Lower lobe of right lung (tissue), 2 donors: ENCODE measurements around the gene UAP1L1. TPM values are rescaled to one million over a fixed set of nuclear protein-coding genes. Genes with fewer than 3 reads are reported as not detected.

Experiments used
- ATAC-seq, 2 donors: fragments of 200-7000 bp; cut with Tn5 transposase; one replicate each; pipeline ENCODE4 v1.9.1; 2020 to 2022; ENCODE audit warnings: mild to moderate bottlenecking in 2 of 2, moderate library complexity in 2 of 2
- DNase-seq: peaks from one replicate; pipeline ENCODE4 v3.0.0-alpha.2; 2020
- H3K27ac ChIP-seq: fragments of 200-600 bp; one replicate; pipeline ENCODE4 v1.8.0; 2022
- H3K27me3 ChIP-seq: fragments of 200-600 bp; one replicate; pipeline ENCODE4 v1.8.0; 2022; ENCODE audit warnings: low read depth
- H3K36me3 ChIP-seq: fragments of 200-600 bp; one replicate; pipeline ENCODE4 v1.8.0; 2022; ENCODE audit warnings: mild to moderate bottlenecking
- H3K4me1 ChIP-seq: fragments of 200-600 bp; one replicate; pipeline ENCODE4 v1.8.0; 2022
- H3K4me3 ChIP-seq: fragments of 200-600 bp; one replicate; pipeline ENCODE4 v1.8.0; 2022; ENCODE audit warnings: mild to moderate bottlenecking
- H3K9me3 ChIP-seq: fragments of 200-600 bp; one replicate; pipeline ENCODE4 v1.8.0; 2022
- intact Hi-C: fragments of 100-400 bp; cut with DNase I; formaldehyde crosslinking; loops from one replicate; pipeline ENCODE4 v1.11.0; 2022
- total RNA-seq: library from RNA; stranded (reverse); fragmentation: NEBNext Ultra II Directional; extraction: Animal tissue kit (Norgen Biotek cat#: 25700); gene quantifications from one replicate; pipeline ENCODE4 v1.2.1, GENCODE V29; 2021
- TF ChIP-seq, protein P1 (sequence below): fragments of 200-600 bp; IDR thresholded peaks from one replicate; pipeline ENCODE4 v1.8.0; 2022; ENCODE audit warnings: antibody characterized with exemption, mild to moderate bottlenecking
- donor health status: DM: no; HTN: yes; CAD: no; lungs with severe emphysema.

Gene UAP1L1
- total RNA-seq, 1 donor from 2014 or later, result 29.7 TPM

DNA sequence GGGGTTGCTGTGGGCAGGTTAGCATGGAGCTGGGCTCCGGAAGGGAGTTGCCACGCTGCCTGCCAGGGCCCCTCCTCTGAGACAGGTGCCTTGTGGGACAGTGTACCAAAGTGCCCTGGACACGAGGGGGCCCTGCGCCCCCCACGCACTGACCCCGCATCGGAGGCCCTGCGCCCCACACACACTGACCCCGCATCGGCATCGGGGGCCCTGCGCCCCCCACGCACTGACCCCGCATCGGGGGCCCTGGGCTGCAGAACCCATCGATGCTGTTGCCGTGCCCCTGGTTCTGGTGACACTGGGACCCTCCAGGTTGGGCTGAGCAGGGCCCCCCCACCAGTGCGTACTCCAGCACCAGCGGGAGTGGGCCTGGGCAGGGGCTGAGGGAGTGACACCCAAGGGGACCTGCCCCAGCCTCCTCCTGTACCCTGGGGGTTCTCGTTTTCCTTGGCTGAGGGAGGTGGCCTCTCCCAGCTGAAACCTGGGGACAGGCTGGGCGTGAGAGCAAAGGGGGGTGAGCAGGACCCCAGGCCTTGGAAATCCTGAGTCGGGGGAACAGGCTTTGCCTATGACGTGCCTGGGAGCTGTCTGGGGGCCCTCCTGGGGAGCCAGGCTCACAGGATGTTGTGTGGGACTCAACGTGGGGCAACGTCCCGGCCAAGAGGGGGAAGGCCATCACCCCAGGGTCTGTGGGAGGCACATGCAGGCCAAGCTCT is 13.8 kb upstream of the UAP1L1 start:
- intact Hi-C loops, result no loop called here
- no peaks in the 10 kb centered on the region for H3K9me3 ChIP-seq
- peaks cover under 1% of the 10 kb centered on the region for H3K27me3 ChIP-seq
- H3K4me1 ChIP-seq, result peaks cover 7% of the 10 kb centered on the region
- TF ChIP-seq, protein P1, sequence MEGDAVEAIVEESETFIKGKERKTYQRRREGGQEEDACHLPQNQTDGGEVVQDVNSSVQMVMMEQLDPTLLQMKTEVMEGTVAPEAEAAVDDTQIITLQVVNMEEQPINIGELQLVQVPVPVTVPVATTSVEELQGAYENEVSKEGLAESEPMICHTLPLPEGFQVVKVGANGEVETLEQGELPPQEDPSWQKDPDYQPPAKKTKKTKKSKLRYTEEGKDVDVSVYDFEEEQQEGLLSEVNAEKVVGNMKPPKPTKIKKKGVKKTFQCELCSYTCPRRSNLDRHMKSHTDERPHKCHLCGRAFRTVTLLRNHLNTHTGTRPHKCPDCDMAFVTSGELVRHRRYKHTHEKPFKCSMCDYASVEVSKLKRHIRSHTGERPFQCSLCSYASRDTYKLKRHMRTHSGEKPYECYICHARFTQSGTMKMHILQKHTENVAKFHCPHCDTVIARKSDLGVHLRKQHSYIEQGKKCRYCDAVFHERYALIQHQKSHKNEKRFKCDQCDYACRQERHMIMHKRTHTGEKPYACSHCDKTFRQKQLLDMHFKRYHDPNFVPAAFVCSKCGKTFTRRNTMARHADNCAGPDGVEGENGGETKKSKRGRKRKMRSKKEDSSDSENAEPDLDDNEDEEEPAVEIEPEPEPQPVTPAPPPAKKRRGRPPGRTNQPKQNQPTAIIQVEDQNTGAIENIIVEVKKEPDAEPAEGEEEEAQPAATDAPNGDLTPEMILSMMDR, result no peak
- ATAC-seq (no peak), DNase-seq (no peak)
- H3K4me3 ChIP-seq, result no peak overlapping the region
- no peak overlapping the region for H3K27ac ChIP-seq
- H3K36me3 ChIP-seq, result no peaks in the 10 kb centered on the region

DNA sequence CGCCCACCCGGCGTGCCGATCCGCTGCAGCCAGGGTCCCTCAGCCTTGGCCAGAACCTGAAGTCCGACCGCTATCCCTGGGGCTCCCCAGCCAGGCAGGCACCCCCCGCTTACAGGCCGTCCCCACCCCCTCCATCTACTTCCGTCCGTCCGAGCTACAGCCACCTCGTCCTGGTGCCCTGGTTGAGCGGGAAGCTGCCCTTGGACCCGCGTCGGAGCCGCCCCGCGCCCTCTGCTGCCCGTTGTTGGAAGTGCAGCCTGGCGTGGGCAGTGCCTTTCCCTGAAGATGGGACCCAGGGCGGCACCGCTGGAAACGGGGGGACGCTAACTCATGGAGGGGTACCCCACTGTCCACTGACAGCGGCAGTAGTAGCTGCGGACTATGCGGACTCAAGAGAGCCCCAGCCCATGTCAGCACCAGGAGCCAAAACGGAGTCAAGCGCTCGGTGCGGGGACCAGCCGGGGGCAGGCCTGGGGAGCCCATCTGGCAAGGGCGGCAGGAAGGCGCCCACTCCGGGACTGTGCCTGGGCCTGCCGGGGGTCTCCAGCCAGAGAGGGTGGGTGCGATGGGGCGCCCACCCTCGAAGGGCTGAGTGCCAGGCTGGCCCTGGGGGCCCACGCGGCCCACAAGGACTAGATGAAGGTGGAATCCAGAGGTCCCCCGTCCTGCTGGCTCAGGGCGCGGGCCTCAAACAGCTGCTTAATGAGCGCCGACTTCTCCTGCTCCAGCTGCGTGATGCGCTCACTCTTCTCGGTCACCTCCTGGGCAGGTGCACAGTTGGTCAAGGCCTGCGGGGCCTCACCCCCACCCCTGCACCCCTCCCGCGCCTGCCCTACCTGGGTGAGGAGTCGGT is 13.1 kb upstream of the UAP1L1 start:
- Histone ChIP-seq H3K27me3 (peaks cover 8% of the 10 kb centered on the region), H3K9me3 (no peaks in the 10 kb centered on the region), H3K4me3 (no peak overlapping the region), H3K27ac (no peak overlapping the region), H3K4me1 (peaks cover 7% of the 10 kb centered on the region), H3K36me3 (no peaks in the 10 kb centered on the region)
- peak; percentile 85 for DNase-seq
- TF ChIP-seq, protein P1, result peak; percentile 96
- intact Hi-C loops, result no loop called here
- ATAC-seq, result peak; percentile 75 to 77

DNA sequence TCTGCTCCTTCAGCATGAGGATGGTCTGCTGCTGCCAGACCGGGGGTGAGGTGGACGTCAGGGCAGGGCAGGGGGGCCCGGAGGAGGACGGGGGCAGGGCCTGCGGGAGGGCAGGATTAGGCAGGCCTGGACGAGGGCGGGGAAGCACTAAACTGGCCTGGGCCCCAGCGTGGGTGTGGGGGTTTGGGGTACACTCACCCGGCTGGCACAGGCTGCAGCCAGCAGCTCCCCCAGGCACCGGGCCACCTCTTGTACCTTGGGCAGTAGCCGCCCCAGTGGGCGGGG is 12.5 kb upstream of the UAP1L1 start:
- no peaks in the 10 kb centered on the region for H3K36me3 ChIP-seq
- no peak overlapping the region for H3K27ac ChIP-seq
- TF ChIP-seq, protein P1, result no peak
- intact Hi-C loops, result no loop called here
- ATAC-seq (no peak), DNase-seq (no peak)
- H3K9me3 ChIP-seq, result no peaks in the 10 kb centered on the region
- peaks cover 14% of the 10 kb centered on the region for H3K27me3 ChIP-seq
- H3K4me1 ChIP-seq, result peaks cover 10% of the 10 kb centered on the region
- H3K4me3 ChIP-seq, result no peak overlapping the region

DNA sequence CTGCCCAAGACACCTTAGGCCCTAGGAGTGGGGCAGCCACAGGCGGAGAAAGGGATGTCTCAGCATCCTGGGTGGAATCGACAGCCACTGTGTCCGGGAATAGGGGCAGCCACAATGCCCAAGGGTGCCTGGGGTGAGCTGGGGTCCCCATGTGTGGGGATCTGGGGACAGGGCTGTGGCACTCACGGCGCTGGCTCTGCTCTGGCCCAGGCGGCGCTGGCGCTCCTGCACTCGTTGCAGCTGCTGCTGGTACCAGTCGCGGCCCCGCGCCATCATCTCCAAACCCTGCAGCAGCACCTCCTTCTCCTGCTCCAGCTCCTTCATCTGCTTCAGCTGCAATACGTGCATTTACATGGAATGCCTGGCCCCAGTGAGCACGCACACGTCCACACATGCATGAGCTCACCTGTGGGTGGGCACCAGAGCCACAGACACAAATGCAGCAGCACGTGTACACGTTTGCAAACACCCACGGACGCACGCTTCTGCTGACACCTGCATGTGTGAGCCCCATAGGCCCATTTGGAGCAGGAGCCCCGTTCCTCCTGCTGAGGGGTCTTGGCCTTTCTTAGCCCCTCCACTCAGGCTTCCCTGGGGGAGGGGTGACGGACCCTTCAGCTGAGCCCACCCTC is 11.9 kb upstream of the UAP1L1 start:
- H3K27me3 ChIP-seq, result peaks cover 14% of the 10 kb centered on the region
- H3K4me3 ChIP-seq, result no peak overlapping the region
- no peak for ATAC-seq
- peaks cover 10% of the 10 kb centered on the region for H3K4me1 ChIP-seq
- DNase-seq, result no peak
- no peaks in the 10 kb centered on the region for H3K9me3 ChIP-seq
- intact Hi-C loops, result no loop called here
- no peak overlapping the region for H3K27ac ChIP-seq
- H3K36me3 ChIP-seq, result no peaks in the 10 kb centered on the region
- TF ChIP-seq, protein P1, result no peak

DNA sequence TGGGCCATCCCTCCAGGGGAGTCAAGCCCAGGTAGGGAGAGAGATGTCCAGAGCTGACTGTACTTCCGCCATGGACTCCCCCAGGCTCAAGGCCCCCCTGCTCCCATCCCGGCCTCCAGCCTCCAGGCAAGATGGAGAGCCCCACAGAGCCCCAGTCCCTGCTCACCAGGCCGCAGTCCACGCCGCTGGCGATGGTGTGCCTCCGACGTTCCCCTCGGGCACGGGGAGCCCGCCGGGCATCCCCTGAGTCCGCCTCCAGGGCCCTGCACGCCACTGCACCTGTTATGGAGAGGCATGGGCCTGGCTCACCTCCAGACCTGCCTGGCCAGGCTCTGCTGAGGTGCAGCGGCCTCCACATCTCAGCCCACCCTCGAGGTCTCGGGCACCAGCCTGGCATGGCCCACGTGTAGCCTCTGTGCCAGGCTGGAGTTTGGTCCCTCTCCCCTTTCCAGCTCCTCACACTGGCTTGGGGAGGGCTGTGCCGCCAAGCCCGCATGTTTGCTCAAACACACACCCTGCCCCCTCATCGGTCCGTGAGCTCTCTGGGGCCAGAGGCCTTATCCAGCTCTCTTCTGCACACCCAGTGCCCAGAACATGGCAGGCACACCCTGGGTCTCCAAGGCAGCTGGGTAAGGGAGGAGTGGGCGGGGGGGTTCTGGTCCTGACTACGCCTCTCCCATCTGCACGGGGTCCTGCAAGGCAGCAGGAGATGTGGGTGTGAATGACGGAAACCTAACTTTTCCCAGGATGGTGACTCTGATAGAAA is 11.0 kb upstream of the UAP1L1 start:
- Histone ChIP-seq H3K9me3 (no peaks in the 10 kb centered on the region), H3K4me3 (no peak overlapping the region), H3K27ac (no peak overlapping the region), H3K27me3 (peaks cover 14% of the 10 kb centered on the region), H3K36me3 (no peaks in the 10 kb centered on the region), H3K4me1 (peaks cover 17% of the 10 kb centered on the region)
- intact Hi-C loops, result no loop called here
- ATAC-seq, result no peak
- DNase-seq, result no peak
- TF ChIP-seq, protein P1, result no peak
